ENCODE results near the gene TNP2.

The TNP2 gene

GRCh38 chr16:11240636-11241473 is 28.3 kb downstream of the TNP2 start:
- Mint-ChIP-seq H3K9me3 (no peaks in the 10 kb centered on the region), H3K27ac (no peak overlapping the region), H3K4me1 (peaks cover 13% of the 10 kb centered on the region), H3K36me3 (ENCODE audit: low read depth) (no peaks in the 10 kb centered on the region), H3K4me3 (no peak overlapping the region), H3K27me3 (ENCODE audit: low read depth) (peaks cover 13% of the 10 kb centered on the region)
- TF ChIP-seq, protein P1, sequence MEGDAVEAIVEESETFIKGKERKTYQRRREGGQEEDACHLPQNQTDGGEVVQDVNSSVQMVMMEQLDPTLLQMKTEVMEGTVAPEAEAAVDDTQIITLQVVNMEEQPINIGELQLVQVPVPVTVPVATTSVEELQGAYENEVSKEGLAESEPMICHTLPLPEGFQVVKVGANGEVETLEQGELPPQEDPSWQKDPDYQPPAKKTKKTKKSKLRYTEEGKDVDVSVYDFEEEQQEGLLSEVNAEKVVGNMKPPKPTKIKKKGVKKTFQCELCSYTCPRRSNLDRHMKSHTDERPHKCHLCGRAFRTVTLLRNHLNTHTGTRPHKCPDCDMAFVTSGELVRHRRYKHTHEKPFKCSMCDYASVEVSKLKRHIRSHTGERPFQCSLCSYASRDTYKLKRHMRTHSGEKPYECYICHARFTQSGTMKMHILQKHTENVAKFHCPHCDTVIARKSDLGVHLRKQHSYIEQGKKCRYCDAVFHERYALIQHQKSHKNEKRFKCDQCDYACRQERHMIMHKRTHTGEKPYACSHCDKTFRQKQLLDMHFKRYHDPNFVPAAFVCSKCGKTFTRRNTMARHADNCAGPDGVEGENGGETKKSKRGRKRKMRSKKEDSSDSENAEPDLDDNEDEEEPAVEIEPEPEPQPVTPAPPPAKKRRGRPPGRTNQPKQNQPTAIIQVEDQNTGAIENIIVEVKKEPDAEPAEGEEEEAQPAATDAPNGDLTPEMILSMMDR (IDR thresholded peaks at IDR 0.05; ENCODE audit: unreplicated experiment in 3 of 3): no peak

GRCh38 chr16:11239644-11240632 is 29.2 kb downstream of the TNP2 start:
- Mint-ChIP-seq H3K9me3 (no peaks in the 10 kb centered on the region), H3K27me3 (ENCODE audit: low read depth) (peaks cover 10% of the 10 kb centered on the region), H3K36me3 (ENCODE audit: low read depth) (no peaks in the 10 kb centered on the region), H3K4me3 (no peak overlapping the region), H3K27ac (no peak overlapping the region), H3K4me1 (peaks cover 5% of the 10 kb centered on the region)
- TF ChIP-seq, protein P1 (IDR thresholded peaks at IDR 0.05; ENCODE audit: unreplicated experiment in 3 of 3): no peak

DNA sequence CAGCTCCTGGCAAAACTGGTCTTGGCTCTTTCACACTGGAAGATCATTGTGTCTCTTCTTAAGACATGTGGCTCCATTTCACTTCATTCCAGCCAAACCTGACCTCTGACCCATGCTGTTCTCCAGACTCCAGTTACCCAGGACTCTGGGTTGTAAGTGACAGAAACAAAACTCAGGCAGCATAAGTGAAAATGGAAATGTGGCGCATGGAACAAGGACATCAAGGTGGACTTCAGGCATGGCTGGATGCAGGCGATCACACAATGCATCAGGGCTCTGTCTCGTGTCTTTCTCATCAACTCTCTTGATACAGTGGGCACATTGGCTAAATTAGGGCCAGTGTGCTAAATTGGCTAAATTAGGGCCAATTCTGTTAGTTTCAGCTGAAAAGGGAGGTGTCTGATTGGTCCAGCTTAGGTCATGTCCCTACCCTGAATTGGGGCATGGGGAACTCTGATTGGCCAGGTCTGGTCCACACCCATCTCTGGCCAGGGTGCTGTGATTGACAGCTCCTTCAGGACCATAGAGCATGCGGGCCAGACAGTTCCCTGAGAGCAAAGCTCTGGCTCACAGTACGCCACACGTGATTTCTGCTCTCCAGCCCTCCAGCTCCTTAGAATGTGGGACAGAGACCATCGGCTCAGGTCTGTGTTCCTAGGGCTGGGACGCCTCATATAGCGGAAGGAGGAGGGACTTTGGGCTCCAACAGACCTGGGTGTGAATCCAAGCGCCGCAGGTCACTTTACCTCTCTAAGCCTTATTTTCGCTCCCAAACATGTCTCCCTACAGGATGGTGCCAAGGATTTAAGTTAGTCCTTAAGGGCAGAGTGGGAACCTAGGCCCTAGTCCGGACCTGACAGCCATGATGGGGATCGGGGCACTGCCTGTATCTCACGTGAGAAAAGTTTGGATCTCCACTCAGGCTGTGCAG is 30.6 kb downstream of the TNP2 start:
- Mint-ChIP-seq H3K4me1 (peaks cover 5% of the 10 kb centered on the region), H3K9me3 (no peaks in the 10 kb centered on the region), H3K27ac (no peak overlapping the region), H3K4me3 (no peak overlapping the region), H3K27me3 (ENCODE audit: low read depth) (peaks cover 5% of the 10 kb centered on the region), H3K36me3 (ENCODE audit: low read depth) (no peaks in the 10 kb centered on the region)
- TF ChIP-seq, protein P1 (IDR thresholded peaks at IDR 0.05; ENCODE audit: unreplicated experiment in 3 of 3): no peak

GRCh38 chr16:11236461-11237254 is 32.5 kb downstream of the TNP2 start:
- Mint-ChIP-seq H3K4me1 (peaks cover 5% of the 10 kb centered on the region), H3K36me3 (ENCODE audit: low read depth) (no peaks in the 10 kb centered on the region), H3K27ac (no peak overlapping the region), H3K4me3 (no peak overlapping the region), H3K9me3 (no peaks in the 10 kb centered on the region), H3K27me3 (ENCODE audit: low read depth) (peaks cover 5% of the 10 kb centered on the region)
- TF ChIP-seq, protein P1 (IDR thresholded peaks at IDR 0.05; ENCODE audit: unreplicated experiment in 3 of 3): no peak

DNA sequence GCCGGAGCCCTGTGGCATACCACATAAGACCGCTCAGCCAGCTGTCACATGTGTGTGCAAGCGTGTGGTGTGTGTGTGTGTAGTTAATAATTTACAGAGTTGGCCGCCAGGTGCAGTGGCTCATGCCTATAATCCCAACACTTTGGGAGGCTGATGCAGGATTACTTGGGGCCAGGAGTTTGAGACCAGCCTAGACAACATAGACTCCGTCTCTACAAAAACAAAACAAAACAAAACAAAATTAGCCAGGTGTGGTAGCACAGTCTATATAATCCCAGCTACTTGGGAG is 33.5 kb downstream of the TNP2 start:
- TF ChIP-seq, protein P1 (IDR thresholded peaks at IDR 0.05; ENCODE audit: unreplicated experiment in 3 of 3): no peak
- no peaks in the 10 kb centered on the region for H3K36me3 Mint-ChIP-seq (ENCODE audit: low read depth)
- H3K9me3 Mint-ChIP-seq: no peaks in the 10 kb centered on the region
- H3K4me3 Mint-ChIP-seq: no peak overlapping the region
- H3K27me3 Mint-ChIP-seq (ENCODE audit: low read depth): peaks cover 5% of the 10 kb centered on the region
- peak overlapping the region in 2 of 3 experiments; percentile 11 to 24 for H3K27ac Mint-ChIP-seq
- H3K4me1 Mint-ChIP-seq: peaks cover 9% of the 10 kb centered on the region
